Measurements from ENCODE around the gene MRGPRF.

- TF ChIP-seq CTCF (conservative IDR thresholded peaks at IDR 0.05 in 1 of 2, IDR thresholded peaks at IDR 0.05 in 1 of 2; ENCODE audit: extremely low read depth in 1 of 2, insufficient read depth in 1 of 2, low read depth in 1 of 2, low read length in 2 of 2) = no peak
- TF ChIP-seq EZH2 (IDR thresholded peaks at IDR 0.05; ENCODE audit: borderline replicate concordance, low read length) = no peak
Measured at GRCh38 chr11:68994161-68994893, 18.7 kb downstream of the MRGPRF start.
